HEK293 (cell line): ENCODE measurements around the gene SHTN1.

Experiments used
- KLF9 ChIP-seq: fragments of 450-650 bp; formaldehyde crosslinking; IDR thresholded peaks from 2 replicates; pipeline ENCODE4 v1.5.1; 2016; ENCODE audit warnings: missing biosample characterization, missing genetic modification characterization, low read depth
- SP2 ChIP-seq: fragments of 450-650 bp; formaldehyde crosslinking; IDR thresholded peaks from 2 replicates; pipeline ENCODE4 v1.5.1; 2016; ENCODE audit warnings: missing biosample characterization, missing genetic modification characterization
- ZBTB17 ChIP-seq: fragments of 450-650 bp; formaldehyde crosslinking; IDR thresholded peaks from 2 replicates; pipeline ENCODE4 v1.5.1; 2016; ENCODE audit warnings: missing biosample characterization, missing genetic modification characterization
- ZNF132 ChIP-seq: fragments of 450-650 bp; formaldehyde crosslinking; IDR thresholded peaks from 2 replicates; pipeline ENCODE4 v1.5.1; 2017; ENCODE audit warnings: missing biosample characterization, missing genetic modification characterization, borderline replicate concordance
- ZNF585B ChIP-seq: fragments of 450-650 bp; formaldehyde crosslinking; IDR thresholded peaks from 2 replicates; pipeline ENCODE4 v1.5.1; 2016; ENCODE audit warnings: missing biosample characterization, missing genetic modification characterization
- ZNF626 ChIP-seq: fragments of 450-650 bp; sonication (Bioruptor Pico); formaldehyde crosslinking; IDR thresholded peaks from 2 replicates; pipeline ENCODE4 v1.5.1; 2018; ENCODE audit warnings: missing biosample characterization, missing genetic modification characterization, inconsistent platforms
- TF ChIP-seq, protein P1 (sequence below): fragments of 450-650 bp; formaldehyde crosslinking; IDR thresholded peaks from 2 replicates; pipeline ENCODE4 v1.5.1; 2016; ENCODE audit warnings: missing biosample characterization, missing genetic modification characterization
- TF ChIP-seq, protein P2 (sequence below): fragments of 450-650 bp; formaldehyde crosslinking; IDR thresholded peaks from 2 replicates; pipeline ENCODE4 v1.5.1; 2016; ENCODE audit warnings: missing biosample characterization, missing genetic modification characterization
- TF ChIP-seq, protein P3 (sequence below): fragments of 450-650 bp; IDR thresholded peaks from 2 replicates; pipeline ENCODE4 v1.5.1; 2018; ENCODE audit warnings: missing biosample characterization, missing genetic modification characterization
- TF ChIP-seq, protein P4 (sequence below): fragments of 450-650 bp; formaldehyde crosslinking; IDR thresholded peaks from 2 replicates; pipeline ENCODE4 v1.5.1; 2016; ENCODE audit warnings: missing biosample characterization, missing genetic modification characterization, low read depth
- TF ChIP-seq, protein P5 (sequence below): fragments of 450-650 bp; formaldehyde crosslinking; IDR thresholded peaks from 2 replicates; pipeline ENCODE4 v1.5.1; 2016; ENCODE audit warnings: missing biosample characterization, missing genetic modification characterization
- TF ChIP-seq, protein P6 (sequence below): fragments of 450-650 bp; formaldehyde crosslinking; IDR thresholded peaks from 2 replicates; pipeline ENCODE4 v1.5.1; 2016; ENCODE audit warnings: missing biosample characterization, missing genetic modification characterization, low read depth

DNA sequence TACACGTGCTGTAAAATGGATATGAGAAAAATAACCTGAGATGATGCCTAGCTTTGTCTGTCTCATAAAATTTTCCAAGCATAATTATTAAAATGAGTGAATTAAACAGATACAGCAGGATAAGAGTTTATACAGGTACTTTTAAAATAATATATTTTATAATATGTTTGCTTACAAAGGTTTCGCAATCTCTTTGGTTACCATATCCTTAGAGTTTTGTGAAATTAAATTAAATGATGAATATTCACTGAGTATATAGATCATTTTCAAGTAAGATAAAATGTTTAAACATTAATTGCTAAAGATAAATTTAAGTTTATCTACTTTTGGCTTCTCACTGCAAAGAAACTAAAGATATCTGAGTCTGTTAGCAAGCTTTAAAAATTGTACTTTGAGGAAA is 11.4 kb downstream of the SHTN1 start:
- no peak for TF ChIP-seq ZNF626 (tag by site-specific recombination)
- TF ChIP-seq, protein P1, sequence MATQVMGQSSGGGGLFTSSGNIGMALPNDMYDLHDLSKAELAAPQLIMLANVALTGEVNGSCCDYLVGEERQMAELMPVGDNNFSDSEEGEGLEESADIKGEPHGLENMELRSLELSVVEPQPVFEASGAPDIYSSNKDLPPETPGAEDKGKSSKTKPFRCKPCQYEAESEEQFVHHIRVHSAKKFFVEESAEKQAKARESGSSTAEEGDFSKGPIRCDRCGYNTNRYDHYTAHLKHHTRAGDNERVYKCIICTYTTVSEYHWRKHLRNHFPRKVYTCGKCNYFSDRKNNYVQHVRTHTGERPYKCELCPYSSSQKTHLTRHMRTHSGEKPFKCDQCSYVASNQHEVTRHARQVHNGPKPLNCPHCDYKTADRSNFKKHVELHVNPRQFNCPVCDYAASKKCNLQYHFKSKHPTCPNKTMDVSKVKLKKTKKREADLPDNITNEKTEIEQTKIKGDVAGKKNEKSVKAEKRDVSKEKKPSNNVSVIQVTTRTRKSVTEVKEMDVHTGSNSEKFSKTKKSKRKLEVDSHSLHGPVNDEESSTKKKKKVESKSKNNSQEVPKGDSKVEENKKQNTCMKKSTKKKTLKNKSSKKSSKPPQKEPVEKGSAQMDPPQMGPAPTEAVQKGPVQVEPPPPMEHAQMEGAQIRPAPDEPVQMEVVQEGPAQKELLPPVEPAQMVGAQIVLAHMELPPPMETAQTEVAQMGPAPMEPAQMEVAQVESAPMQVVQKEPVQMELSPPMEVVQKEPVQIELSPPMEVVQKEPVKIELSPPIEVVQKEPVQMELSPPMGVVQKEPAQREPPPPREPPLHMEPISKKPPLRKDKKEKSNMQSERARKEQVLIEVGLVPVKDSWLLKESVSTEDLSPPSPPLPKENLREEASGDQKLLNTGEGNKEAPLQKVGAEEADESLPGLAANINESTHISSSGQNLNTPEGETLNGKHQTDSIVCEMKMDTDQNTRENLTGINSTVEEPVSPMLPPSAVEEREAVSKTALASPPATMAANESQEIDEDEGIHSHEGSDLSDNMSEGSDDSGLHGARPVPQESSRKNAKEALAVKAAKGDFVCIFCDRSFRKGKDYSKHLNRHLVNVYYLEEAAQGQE (tag by site-specific recombination): no peak
- TF ChIP-seq, protein P2, sequence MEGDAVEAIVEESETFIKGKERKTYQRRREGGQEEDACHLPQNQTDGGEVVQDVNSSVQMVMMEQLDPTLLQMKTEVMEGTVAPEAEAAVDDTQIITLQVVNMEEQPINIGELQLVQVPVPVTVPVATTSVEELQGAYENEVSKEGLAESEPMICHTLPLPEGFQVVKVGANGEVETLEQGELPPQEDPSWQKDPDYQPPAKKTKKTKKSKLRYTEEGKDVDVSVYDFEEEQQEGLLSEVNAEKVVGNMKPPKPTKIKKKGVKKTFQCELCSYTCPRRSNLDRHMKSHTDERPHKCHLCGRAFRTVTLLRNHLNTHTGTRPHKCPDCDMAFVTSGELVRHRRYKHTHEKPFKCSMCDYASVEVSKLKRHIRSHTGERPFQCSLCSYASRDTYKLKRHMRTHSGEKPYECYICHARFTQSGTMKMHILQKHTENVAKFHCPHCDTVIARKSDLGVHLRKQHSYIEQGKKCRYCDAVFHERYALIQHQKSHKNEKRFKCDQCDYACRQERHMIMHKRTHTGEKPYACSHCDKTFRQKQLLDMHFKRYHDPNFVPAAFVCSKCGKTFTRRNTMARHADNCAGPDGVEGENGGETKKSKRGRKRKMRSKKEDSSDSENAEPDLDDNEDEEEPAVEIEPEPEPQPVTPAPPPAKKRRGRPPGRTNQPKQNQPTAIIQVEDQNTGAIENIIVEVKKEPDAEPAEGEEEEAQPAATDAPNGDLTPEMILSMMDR (tag by site-specific recombination): no peak
- no peak for TF ChIP-seq ZNF585B (tag by site-specific recombination)
- TF ChIP-seq, protein P3, sequence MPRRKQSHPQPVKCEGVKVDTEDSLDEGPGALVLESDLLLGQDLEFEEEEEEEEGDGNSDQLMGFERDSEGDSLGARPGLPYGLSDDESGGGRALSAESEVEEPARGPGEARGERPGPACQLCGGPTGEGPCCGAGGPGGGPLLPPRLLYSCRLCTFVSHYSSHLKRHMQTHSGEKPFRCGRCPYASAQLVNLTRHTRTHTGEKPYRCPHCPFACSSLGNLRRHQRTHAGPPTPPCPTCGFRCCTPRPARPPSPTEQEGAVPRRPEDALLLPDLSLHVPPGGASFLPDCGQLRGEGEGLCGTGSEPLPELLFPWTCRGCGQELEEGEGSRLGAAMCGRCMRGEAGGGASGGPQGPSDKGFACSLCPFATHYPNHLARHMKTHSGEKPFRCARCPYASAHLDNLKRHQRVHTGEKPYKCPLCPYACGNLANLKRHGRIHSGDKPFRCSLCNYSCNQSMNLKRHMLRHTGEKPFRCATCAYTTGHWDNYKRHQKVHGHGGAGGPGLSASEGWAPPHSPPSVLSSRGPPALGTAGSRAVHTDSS (tag by site-specific recombination): no peak
- TF ChIP-seq KLF9 (tag by site-specific recombination): no peak
- no peak for TF ChIP-seq ZBTB17
- TF ChIP-seq, protein P4, sequence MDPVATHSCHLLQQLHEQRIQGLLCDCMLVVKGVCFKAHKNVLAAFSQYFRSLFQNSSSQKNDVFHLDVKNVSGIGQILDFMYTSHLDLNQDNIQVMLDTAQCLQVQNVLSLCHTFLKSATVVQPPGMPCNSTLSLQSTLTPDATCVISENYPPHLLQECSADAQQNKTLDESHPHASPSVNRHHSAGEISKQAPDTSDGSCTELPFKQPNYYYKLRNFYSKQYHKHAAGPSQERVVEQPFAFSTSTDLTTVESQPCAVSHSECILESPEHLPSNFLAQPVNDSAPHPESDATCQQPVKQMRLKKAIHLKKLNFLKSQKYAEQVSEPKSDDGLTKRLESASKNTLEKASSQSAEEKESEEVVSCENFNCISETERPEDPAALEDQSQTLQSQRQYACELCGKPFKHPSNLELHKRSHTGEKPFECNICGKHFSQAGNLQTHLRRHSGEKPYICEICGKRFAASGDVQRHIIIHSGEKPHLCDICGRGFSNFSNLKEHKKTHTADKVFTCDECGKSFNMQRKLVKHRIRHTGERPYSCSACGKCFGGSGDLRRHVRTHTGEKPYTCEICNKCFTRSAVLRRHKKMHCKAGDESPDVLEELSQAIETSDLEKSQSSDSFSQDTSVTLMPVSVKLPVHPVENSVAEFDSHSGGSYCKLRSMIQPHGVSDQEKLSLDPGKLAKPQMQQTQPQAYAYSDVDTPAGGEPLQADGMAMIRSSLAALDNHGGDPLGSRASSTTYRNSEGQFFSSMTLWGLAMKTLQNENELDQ: no peak
- TF ChIP-seq ZNF132 (tag by site-specific recombination): no peak
- TF ChIP-seq, protein P5, sequence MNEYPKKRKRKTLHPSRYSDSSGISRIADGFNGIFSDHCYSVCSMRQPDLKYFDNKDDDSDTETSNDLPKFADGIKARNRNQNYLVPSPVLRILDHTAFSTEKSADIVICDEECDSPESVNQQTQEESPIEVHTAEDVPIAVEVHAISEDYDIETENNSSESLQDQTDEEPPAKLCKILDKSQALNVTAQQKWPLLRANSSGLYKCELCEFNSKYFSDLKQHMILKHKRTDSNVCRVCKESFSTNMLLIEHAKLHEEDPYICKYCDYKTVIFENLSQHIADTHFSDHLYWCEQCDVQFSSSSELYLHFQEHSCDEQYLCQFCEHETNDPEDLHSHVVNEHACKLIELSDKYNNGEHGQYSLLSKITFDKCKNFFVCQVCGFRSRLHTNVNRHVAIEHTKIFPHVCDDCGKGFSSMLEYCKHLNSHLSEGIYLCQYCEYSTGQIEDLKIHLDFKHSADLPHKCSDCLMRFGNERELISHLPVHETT: no peak
- no peak for TF ChIP-seq SP2 (tag by site-specific recombination)
- TF ChIP-seq, protein P6, sequence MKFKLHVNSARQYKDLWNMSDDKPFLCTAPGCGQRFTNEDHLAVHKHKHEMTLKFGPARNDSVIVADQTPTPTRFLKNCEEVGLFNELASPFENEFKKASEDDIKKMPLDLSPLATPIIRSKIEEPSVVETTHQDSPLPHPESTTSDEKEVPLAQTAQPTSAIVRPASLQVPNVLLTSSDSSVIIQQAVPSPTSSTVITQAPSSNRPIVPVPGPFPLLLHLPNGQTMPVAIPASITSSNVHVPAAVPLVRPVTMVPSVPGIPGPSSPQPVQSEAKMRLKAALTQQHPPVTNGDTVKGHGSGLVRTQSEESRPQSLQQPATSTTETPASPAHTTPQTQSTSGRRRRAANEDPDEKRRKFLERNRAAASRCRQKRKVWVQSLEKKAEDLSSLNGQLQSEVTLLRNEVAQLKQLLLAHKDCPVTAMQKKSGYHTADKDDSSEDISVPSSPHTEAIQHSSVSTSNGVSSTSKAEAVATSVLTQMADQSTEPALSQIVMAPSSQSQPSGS (tag by site-specific recombination): no peak
